ENCODE results near the gene PLBD1.

- TF ChIP-seq MAX (CRISPR knock-in tag; IDR thresholded peaks at IDR 0.05) (no peak), E2F5 (CRISPR knock-in tag; IDR thresholded peaks at IDR 0.05) (no peak), ETV6 (CRISPR knock-in tag; IDR thresholded peaks at IDR 0.05) (no peak), NR2C2 (CRISPR knock-in tag; IDR thresholded peaks at IDR 0.05) (no peak), KAT7 (CRISPR knock-in tag; IDR thresholded peaks at IDR 0.05; ENCODE audit: borderline replicate concordance) (no peak), CTCF (IDR thresholded peaks at IDR 0.05) (no peak), ESRRA (CRISPR knock-in tag; IDR thresholded peaks at IDR 0.05; ENCODE audit: borderline replicate concordance) (no peak)
Measured at GRCh38 chr12:14564336-14564959, 3.2 kb downstream of the PLBD1 start.

Measured in WTC11 (cell line).